ENCODE measurements around the gene TMEM239. TPM values are rescaled to one million over a fixed set of nuclear protein-coding genes. Genes with fewer than 3 reads are reported as not detected.

Gene TMEM239
- total RNA-seq, 1 donor from 2014 or later, result not detected

DNA sequence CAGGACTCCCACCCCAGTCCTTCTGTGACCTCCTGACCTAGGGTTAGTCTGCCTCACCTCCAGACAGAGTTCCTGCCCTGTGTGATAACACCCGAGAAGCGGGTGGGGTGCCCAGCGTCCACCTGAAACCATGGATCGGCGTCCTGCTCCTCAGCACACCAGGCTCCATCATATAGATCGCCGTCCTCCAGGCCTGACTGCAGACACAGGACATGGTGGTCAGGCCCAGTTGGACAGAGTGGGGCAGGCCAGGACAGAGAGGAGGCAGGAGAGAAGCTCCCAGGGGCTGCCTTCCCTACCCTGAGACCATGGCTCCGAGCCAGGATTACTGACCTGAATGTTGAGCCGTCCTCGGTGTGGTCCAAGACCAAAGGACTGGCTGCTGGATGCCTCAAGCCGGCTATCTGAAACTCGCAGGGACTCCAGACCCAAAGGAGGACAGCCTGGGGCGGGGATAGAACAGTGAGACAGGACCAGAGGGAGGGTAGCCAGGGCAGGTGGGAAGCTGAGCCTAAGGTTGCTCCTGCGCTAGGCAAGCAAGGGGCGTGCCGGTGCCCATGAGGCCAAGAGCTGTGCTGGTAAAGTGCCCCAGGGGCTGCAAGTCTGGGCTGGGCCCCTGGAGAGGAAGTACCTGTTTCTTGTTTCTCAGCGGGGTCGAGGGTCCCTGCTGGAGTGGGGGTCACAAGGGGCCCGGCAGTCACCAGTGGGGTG, 17.9 kb upstream of the TMEM239 start:
- H3K4me1 Mint-ChIP-seq (ENCODE audit: unreplicated experiment), result peaks cover 26% of the 10 kb centered on the region
- peaks cover 5% of the 10 kb centered on the region for H3K36me3 Mint-ChIP-seq
- peaks cover 41% of the 10 kb centered on the region for H3K27me3 Mint-ChIP-seq
- peaks cover 4% of the 10 kb centered on the region for H3K9me3 Mint-ChIP-seq
- no peak overlapping the region for H3K27ac Mint-ChIP-seq
- DNase-seq (ENCODE audit: extremely low spot score, unreplicated experiment), result no peak
- TF ChIP-seq CTCF (conservative IDR thresholded peaks at IDR 0.05), result no peak
- H3K4me3 Mint-ChIP-seq, result peak overlapping the region; percentile 34

DNA sequence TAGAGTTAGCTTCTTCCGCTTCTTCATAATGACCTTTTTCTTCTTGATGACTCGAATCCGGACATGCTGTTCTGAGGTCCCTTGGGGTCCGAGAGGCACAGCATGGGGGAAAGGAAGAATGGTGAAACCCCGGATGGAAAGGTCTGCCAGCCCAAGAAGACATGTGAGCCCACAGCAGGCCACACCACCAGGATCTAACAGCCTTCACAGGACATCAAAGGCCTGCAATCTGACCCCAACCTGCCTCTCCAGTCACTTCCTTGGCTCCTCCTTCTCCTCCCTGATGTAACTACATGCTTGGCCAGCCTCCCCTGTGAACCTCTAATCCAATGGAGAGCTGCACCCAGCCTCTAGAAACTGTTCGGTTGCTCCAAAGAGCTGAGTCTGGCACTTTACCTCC, 17.4 kb upstream of the TMEM239 start:
- DNase-seq (ENCODE audit: extremely low spot score, unreplicated experiment), result no peak
- TF ChIP-seq CTCF (conservative IDR thresholded peaks at IDR 0.05), result no peak
- peaks cover 5% of the 10 kb centered on the region for H3K36me3 Mint-ChIP-seq
- H3K27ac Mint-ChIP-seq, result peak overlapping the region; percentile 61
- H3K27me3 Mint-ChIP-seq, result peaks cover 43% of the 10 kb centered on the region
- peaks cover 26% of the 10 kb centered on the region for H3K4me1 Mint-ChIP-seq (ENCODE audit: unreplicated experiment)
- peak overlapping the region; percentile 99 for H3K4me3 Mint-ChIP-seq
- peaks cover 4% of the 10 kb centered on the region for H3K9me3 Mint-ChIP-seq

DNA sequence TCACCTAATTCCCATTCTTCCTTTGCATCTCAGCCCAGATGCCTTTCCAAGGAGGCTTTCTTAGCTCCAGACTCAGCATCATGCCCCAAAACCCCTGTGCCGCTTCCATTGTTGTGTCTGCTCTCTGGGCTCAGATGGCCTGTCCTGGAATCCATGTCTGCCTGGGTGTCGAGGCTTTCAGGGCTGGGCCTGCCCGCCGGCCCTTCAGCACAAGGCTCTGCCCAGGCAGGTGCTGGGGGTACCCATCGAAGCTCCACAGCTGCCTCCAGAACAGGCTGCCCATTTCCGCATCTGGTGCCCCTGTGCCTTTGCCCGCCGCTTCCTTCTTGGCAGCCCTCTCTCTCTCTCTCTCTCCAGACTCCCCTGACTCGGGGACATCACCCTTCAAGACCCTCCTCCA, 16.9 kb upstream of the TMEM239 start:
- TF ChIP-seq CTCF (conservative IDR thresholded peaks at IDR 0.05), result no peak
- Mint-ChIP-seq H3K4me1 (ENCODE audit: unreplicated experiment) (peaks cover 26% of the 10 kb centered on the region), H3K9me3 (peaks cover 4% of the 10 kb centered on the region), H3K36me3 (peaks cover 5% of the 10 kb centered on the region), H3K4me3 (peak overlapping the region; percentile 99), H3K27ac (peak overlapping the region; percentile 87), H3K27me3 (peaks cover 48% of the 10 kb centered on the region)
- no peak for DNase-seq (ENCODE audit: extremely low spot score, unreplicated experiment)

DNA sequence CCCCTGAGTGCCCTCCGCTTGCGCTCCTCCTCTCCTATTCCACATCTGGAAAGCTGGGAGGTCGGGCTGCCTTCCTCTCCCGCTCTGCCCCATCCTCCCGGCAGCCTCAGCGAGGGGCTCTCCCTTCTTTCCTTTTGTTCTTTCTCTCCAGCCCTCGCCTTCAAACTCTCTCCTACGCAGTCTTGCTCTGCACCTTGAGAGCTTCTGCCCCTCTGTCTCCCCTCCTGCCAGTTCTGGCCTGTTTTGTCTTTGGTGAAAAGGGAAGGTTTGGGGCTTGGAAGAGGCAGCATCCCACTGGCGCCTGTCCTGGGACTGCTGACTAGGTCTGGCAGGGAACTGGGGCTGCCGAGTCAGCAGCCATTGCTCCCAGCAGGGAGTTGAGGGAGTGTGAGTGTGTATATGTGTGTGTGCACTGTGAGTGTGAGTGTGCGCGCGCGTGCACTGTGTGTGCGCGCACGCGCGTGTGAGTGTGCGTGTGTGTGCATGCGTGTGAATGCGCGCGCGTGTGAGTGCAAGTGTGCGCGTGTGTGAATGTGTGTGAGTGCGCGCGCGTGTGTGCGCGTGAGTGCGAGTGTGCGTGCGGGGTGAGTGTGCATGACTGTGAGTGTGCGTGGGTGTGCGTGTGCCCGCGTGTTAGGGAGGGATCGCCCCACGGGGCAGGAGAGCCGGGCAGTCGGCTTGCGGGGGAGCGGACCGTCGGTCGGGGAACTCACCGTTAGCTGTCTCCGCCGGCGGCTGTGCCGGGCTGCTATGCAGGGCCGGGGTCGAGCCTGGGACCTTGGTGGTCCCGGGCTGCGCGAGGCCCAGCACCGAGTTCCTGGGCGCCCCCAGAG, 16.3 kb upstream of the TMEM239 start:
- peaks cover 5% of the 10 kb centered on the region for H3K36me3 Mint-ChIP-seq

More for the DNA sequence above, 16.3 kb upstream of the TMEM239 start:
- Mint-ChIP-seq H3K27ac (peak overlapping the region; percentile 87), H3K9me3 (peaks cover 4% of the 10 kb centered on the region), H3K4me3 (peak overlapping the region; percentile 99), H3K4me1 (ENCODE audit: unreplicated experiment) (peaks cover 26% of the 10 kb centered on the region), H3K27me3 (peaks cover 52% of the 10 kb centered on the region)
- TF ChIP-seq CTCF (conservative IDR thresholded peaks at IDR 0.05), result no peak
- peak; percentile 70 for DNase-seq (ENCODE audit: extremely low spot score, unreplicated experiment)
